ENCODE results near the gene HSPBAP1.

GRCh38 chr3:122728186-122728585 lies 65.4 kb downstream of the HSPBAP1 start:
- TF ChIP-seq POLR2A (conservative IDR thresholded peaks at IDR 0.05) (no peak), EP300 (IDR thresholded peaks at IDR 0.05; ENCODE audit: low read length) (no peak), ZFP1 (CRISPR knock-in tag; IDR thresholded peaks at IDR 0.05) (no peak), ZNF23 (CRISPR knock-in tag; IDR thresholded peaks at IDR 0.05) (no peak), MXI1 (IDR thresholded peaks at IDR 0.05; ENCODE audit: low read depth, low read length) (no peak), RB1 (IDR thresholded peaks at IDR 0.05; ENCODE audit: low read depth) (no peak), JUND (IDR thresholded peaks at IDR 0.05; ENCODE audit: borderline replicate concordance, low read depth, low read length) (no peak), JUND (tag; IDR thresholded peaks at IDR 0.05; ENCODE audit: borderline replicate concordance, low read depth, low read length) (no peak), L3MBTL2 (IDR thresholded peaks at IDR 0.05) (no peak), ZNF239 (CRISPR knock-in tag; IDR thresholded peaks at IDR 0.05) (no peak), FOS (IDR thresholded peaks at IDR 0.05; ENCODE audit: extremely low read depth, insufficient read length) (no peak)
- TF ChIP-seq, protein P1, sequence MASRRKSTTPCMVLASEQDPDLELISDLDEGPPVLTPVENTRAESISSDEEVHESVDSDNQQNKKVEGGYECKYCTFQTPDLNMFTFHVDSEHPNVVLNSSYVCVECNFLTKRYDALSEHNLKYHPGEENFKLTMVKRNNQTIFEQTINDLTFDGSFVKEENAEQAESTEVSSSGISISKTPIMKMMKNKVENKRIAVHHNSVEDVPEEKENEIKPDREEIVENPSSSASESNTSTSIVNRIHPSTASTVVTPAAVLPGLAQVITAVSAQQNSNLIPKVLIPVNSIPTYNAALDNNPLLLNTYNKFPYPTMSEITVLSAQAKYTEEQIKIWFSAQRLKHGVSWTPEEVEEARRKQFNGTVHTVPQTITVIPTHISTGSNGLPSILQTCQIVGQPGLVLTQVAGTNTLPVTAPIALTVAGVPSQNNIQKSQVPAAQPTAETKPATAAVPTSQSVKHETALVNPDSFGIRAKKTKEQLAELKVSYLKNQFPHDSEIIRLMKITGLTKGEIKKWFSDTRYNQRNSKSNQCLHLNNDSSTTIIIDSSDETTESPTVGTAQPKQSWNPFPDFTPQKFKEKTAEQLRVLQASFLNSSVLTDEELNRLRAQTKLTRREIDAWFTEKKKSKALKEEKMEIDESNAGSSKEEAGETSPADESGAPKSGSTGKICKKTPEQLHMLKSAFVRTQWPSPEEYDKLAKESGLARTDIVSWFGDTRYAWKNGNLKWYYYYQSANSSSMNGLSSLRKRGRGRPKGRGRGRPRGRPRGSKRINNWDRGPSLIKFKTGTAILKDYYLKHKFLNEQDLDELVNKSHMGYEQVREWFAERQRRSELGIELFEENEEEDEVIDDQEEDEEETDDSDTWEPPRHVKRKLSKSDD (conservative IDR thresholded peaks at IDR 0.05; ENCODE audit: low read length): no peak
- TF ChIP-seq, protein P2, sequence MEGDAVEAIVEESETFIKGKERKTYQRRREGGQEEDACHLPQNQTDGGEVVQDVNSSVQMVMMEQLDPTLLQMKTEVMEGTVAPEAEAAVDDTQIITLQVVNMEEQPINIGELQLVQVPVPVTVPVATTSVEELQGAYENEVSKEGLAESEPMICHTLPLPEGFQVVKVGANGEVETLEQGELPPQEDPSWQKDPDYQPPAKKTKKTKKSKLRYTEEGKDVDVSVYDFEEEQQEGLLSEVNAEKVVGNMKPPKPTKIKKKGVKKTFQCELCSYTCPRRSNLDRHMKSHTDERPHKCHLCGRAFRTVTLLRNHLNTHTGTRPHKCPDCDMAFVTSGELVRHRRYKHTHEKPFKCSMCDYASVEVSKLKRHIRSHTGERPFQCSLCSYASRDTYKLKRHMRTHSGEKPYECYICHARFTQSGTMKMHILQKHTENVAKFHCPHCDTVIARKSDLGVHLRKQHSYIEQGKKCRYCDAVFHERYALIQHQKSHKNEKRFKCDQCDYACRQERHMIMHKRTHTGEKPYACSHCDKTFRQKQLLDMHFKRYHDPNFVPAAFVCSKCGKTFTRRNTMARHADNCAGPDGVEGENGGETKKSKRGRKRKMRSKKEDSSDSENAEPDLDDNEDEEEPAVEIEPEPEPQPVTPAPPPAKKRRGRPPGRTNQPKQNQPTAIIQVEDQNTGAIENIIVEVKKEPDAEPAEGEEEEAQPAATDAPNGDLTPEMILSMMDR (IDR thresholded peaks at IDR 0.05 in 2 of 3, conservative IDR thresholded peaks at IDR 0.05 in 1 of 3; ENCODE audit: insufficient read depth in 2 of 3, low read depth in 1 of 3, low read length in 3 of 3): no peak
